ENCODE data around the gene DPY19L1.

DNA sequence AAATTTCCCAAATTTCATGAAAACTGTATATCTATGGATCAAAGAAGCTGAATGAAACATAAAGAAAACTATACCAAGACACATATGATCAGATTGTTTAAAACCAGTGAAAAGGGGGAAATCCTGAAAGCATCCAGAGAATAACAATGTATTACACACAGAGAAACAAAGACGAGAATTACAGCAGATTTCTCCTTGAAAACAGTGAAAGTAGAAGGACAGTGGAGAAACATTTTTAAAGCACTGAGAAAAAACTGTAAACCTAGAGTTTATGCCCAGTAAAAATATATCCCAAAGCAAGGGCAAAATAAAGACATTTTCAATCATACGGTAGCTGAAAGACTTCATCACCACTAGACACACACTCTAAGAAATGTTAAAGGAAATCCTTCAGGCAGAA is 121.0 kb downstream of the DPY19L1 start:
- no peak for TF ChIP-seq GLIS3 (CRISPR knock-in tag; IDR thresholded peaks at IDR 0.05)
- no peak for TF ChIP-seq BACH2 (CRISPR knock-in tag; IDR thresholded peaks at IDR 0.05; ENCODE audit: borderline replicate concordance)
- TF ChIP-seq, protein P1, sequence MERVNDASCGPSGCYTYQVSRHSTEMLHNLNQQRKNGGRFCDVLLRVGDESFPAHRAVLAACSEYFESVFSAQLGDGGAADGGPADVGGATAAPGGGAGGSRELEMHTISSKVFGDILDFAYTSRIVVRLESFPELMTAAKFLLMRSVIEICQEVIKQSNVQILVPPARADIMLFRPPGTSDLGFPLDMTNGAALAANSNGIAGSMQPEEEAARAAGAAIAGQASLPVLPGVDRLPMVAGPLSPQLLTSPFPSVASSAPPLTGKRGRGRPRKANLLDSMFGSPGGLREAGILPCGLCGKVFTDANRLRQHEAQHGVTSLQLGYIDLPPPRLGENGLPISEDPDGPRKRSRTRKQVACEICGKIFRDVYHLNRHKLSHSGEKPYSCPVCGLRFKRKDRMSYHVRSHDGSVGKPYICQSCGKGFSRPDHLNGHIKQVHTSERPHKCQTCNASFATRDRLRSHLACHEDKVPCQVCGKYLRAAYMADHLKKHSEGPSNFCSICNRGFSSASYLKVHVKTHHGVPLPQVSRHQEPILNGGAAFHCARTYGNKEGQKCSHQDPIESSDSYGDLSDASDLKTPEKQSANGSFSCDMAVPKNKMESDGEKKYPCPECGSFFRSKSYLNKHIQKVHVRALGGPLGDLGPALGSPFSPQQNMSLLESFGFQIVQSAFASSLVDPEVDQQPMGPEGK (CRISPR knock-in tag; IDR thresholded peaks at IDR 0.05; ENCODE audit: borderline replicate concordance), result no peak
- TF ChIP-seq RARB (CRISPR knock-in tag; IDR thresholded peaks at IDR 0.05), result no peak
- TF ChIP-seq ZC3H10 (CRISPR knock-in tag; IDR thresholded peaks at IDR 0.05), result no peak
- TF ChIP-seq, protein P2, sequence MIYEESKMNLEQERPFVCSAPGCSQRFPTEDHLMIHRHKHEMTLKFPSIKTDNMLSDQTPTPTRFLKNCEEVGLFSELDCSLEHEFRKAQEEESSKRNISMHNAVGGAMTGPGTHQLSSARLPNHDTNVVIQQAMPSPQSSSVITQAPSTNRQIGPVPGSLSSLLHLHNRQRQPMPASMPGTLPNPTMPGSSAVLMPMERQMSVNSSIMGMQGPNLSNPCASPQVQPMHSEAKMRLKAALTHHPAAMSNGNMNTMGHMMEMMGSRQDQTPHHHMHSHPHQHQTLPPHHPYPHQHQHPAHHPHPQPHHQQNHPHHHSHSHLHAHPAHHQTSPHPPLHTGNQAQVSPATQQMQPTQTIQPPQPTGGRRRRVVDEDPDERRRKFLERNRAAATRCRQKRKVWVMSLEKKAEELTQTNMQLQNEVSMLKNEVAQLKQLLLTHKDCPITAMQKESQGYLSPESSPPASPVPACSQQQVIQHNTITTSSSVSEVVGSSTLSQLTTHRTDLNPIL (CRISPR knock-in tag; IDR thresholded peaks at IDR 0.05; ENCODE audit: low read depth), result no peak

Measured in SK-N-SH treated with all-trans-retinoic acid at 6 μM for 48 hours (cell line).